IMR-90 (cell line): ENCODE measurements around the gene ANKRD30A. TPM values are rescaled to one million over a fixed set of nuclear protein-coding genes. Genes with fewer than 3 reads are reported as not detected.

Experiments used
- microRNA-seq, 2 experiments: library from miRNA; stranded (forward) in 1 of 2; unstranded in 1 of 2; fragments of 10-50 nt in 1 of 2; fragments of <30 nt in 1 of 2; gene quantifications in 1 of 2; microRNA quantifications in 1 of 2; one replicate each; pipeline versions ENCODE3 to v1.1.0; 2013 to 2020; ENCODE audit not compliant: insufficient read depth in 1 of 2, insufficient read length in 1 of 2, unreplicated experiment in 1 of 2
- polyA plus RNA-seq, 3 experiments: library from polyadenylated mRNA; depleted of rRNA; stranded (reverse); fragments of >200 nt; gene quantifications; 2 replicates each; pipeline ENCODE4 v1.2.3, GENCODE V29; 2012; ENCODE audit warnings: low replicate concordance in 1 of 3
- small RNA-seq, 5 experiments: library from RNA; depleted of rRNA; stranded (forward); fragments of <200 nt; gene quantifications; one replicate each; pipeline ENCODE3, GENCODE V24; 2012
- total RNA-seq: library from RNA; depleted of rRNA; stranded (reverse); fragments of >200 nt; gene quantifications from 2 replicates; pipeline ENCODE4 v1.2.3, GENCODE V29; 2012

Gene ANKRD30A
- total and polyA plus RNA-seq, 2 of the 4 experiments (the other 2 are of a cell fraction) = not detected

Small RNAs within 50 kb of the gene (microRNA-seq; reads per million reads assigned to microRNA genes)
- gene RF00019 (ENCODE audit: insufficient read depth, insufficient read length) (not detected), gene RN7SL314P (ENCODE audit: insufficient read depth, insufficient read length) (not detected), gene RNU6-811P (ENCODE audit: insufficient read depth, insufficient read length) (not detected)

Small RNAs within 50 kb of the gene (small RNA-seq; reads per million reads assigned to genes)
- gene RF00019 (0 reads per million in 5 experiments), gene RN7SL314P (0 reads per million in 5 experiments), gene RNU6-811P (0 reads per million in 5 experiments)
